ENCODE results near the gene MAMSTR.

Gene MAMSTR

GRCh38 chr19:48672994-48673393 is 46.5 kb downstream of the MAMSTR start, which contains the start of gene NTN5:
Gene NTN5, minus strand, starts transcription at chr19:48673017. Its CDS starts 2,031 bp downstream, at chr19:48670986.
- ChIA-PET POLR2A (no interaction called here), CTCF (interaction anchor here (2.2 kb wide), 1 partner anchor 115 kb away, joined by 12 read pairs; no protein-coding TSS in a partner anchor)
- H3K27ac ChIP-seq (ENCODE audit: extremely low read depth, low read depth, low read length) = no peak within 1 kb of the TSS
- H3K9me3 ChIP-seq (ENCODE audit: control insufficient read depth, insufficient read depth, low read depth, low read length) = no peaks in the 10 kb centered on the region
- no peaks in the 10 kb centered on the region for H3K36me3 ChIP-seq (ENCODE audit: control insufficient read depth in 2 of 2, insufficient read depth in 1 of 2, low read length in 2 of 2)
- TF ChIP-seq GLI2 (tag by site-specific recombination; IDR thresholded peaks at IDR 0.05; ENCODE audit: borderline replicate concordance, low read depth) = no peak
- TF ChIP-seq ZNF777 (tag by site-specific recombination; IDR thresholded peaks at IDR 0.05; ENCODE audit: borderline replicate concordance) = no peak
- TF ChIP-seq ZSCAN16 (tag by site-specific recombination; IDR thresholded peaks at IDR 0.05) = no peak
- no peak for TF ChIP-seq BCL11B (tag by site-specific recombination; IDR thresholded peaks at IDR 0.05; ENCODE audit: low read depth)
- no peak for TF ChIP-seq ZBTB6 (tag by site-specific recombination; IDR thresholded peaks at IDR 0.05)
- TF ChIP-seq ZNF157 (tag by site-specific recombination; IDR thresholded peaks at IDR 0.05) = no peak
- TF ChIP-seq ZNF169 (tag by site-specific recombination; IDR thresholded peaks at IDR 0.05) = no peak
- TF ChIP-seq ZNF155 (tag by site-specific recombination; IDR thresholded peaks at IDR 0.05) = no peak
- no peak for TF ChIP-seq ZNF366 (tag by site-specific recombination; conservative IDR thresholded peaks at IDR 0.05)
- TF ChIP-seq ZBTB11 (tag by site-specific recombination; conservative IDR thresholded peaks at IDR 0.05; ENCODE audit: low read depth) = no peak
- TF ChIP-seq ZNF394 (tag by site-specific recombination; IDR thresholded peaks at IDR 0.05; ENCODE audit: borderline replicate concordance) = no peak
- no peak for TF ChIP-seq ZNF792 (tag by site-specific recombination; IDR thresholded peaks at IDR 0.05)
- TF ChIP-seq ELK4 (IDR thresholded peaks at IDR 0.05; ENCODE audit: borderline replicate concordance, low read depth, low read length) = no peak
- no peak for TF ChIP-seq ZNF280C (tag by site-specific recombination; IDR thresholded peaks at IDR 0.05)
- no peak for TF ChIP-seq IKZF3 (tag by site-specific recombination; IDR thresholded peaks at IDR 0.05)
- no peak for TF ChIP-seq ZNF362 (tag by site-specific recombination; IDR thresholded peaks at IDR 0.05)
- TF ChIP-seq ZBTB26 (tag by site-specific recombination; optimal IDR thresholded peaks at IDR 0.05) = no peak
- no peaks in the 10 kb centered on the region; the same call in 1 of the 2 replicates for H3K4me1 ChIP-seq (ENCODE audit: control insufficient read depth, insufficient read depth, low read length)
- H3K4me3 ChIP-seq (ENCODE audit: low read depth, low read length) = no peak within 1 kb of the TSS
